HG03575 (cell line): ENCODE measurements around the gene RNF31.

ENCODE experiments used
- ATAC-seq: cut with Tn5 transposase; IDR thresholded peaks from one replicate; pipeline ENCODE4 v1.9.1; 2021; ENCODE audit not compliant: unreplicated experiment, insufficient number of reproducible peaks, low FRiP score; ENCODE audit errors: extremely low read depth

The RNF31 gene

DNA sequence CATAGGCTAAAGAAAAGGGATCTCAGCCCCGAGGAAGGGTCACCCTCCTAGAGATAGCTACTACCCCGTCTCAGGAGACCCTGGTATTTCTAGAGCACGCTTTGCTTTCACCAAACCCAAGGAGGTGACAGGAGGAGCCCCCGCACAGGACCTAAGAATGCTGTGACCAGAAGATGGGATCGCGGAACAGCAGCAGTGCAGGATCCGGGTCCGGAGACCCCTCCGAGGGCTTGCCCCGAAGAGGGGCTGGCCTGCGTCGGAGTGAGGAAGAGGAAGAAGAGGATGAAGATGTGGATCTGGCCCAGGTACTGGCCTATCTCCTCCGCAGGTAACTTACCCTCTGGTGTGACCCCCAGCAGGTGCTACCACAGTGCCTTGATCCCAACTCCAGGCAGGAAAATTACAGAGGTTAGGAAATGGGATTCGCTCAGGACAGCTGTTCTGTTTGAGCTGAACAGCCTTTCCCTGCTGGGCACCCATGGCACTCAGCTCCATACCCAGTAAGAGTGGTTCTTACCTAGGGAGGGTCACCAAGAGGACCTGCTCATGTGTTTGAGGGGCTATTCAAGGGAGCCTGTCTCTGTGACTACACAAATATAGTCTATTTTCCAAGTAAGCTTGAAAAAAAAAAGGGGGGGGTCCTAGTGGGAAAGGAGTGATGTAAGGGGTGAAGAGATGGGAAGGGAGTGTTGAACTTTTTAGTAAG, 31.7 kb upstream of the RNF31 start:
- ATAC-seq = no peak

DNA sequence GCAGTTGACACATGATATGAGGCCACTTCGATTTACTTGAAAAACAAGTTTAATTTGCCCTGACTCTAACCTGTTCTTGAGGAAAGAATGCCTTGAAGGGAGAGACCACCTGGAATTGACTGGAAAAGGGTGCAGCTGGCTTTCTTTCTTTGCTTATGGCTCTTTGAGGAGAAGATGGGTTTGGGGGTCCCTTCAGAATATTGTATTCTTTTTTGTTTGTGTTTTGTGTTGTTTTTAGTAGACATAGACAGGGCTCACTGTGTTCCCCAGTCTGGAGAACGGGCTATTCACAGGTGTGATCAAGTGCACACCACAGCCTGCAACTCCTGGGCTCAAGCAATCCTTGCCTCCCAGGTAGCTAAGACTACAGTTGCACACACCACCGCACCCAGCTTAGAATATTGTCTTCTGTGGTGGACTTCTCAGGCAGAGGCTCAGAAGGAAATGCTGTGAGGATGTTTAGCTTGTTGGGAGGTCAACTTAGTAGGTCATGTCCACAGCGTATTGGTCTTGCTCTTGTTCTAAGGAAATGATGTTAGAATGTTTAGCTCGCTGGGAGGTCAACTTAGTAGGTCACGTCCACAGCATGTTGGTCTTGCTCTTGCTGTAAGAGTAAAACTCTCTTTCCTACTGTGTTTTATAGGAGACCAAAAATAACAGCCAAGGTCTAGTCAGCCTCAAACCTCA, 31.0 kb upstream of the RNF31 start:
- no peak for ATAC-seq

DNA sequence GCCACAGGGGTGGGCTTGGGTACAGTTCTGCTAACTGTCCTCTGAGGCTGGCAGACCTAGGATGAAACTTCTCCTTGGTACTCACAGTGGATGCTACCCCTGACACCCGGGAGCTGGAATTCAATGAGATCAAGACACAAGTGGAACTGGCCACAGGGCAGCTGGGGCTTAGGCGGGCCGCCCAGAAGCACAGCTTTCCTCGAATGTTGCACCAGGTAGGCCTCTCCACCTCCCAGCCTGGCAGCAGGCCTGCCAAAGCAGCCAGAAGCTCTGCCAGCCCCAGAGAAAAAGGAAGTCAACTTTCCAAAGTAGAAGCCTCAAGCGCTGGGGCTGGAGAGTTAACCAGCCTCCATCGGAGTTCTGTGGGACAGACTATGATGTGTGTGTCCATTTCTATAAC, 30.1 kb upstream of the RNF31 start:
- no peak for ATAC-seq

DNA sequence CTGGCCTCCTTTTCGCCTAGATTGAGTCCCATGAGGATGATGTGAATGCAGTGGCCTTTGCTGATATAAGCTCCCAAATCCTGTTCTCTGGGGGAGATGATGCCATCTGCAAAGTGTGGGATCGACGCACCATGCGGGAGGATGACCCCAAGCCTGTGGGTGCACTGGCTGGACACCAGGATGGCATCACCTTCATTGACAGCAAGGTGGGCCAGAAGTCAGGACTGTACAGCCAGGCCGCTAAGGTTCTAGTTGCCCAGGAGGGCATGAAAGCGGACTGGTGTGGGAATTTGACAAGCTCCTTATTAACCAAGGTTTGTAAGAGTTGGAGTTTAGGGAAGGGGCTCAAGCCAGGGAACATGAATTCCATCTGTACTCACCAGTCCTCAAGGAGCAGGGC, 27.6 kb upstream of the RNF31 start:
- ATAC-seq = no peak

DNA sequence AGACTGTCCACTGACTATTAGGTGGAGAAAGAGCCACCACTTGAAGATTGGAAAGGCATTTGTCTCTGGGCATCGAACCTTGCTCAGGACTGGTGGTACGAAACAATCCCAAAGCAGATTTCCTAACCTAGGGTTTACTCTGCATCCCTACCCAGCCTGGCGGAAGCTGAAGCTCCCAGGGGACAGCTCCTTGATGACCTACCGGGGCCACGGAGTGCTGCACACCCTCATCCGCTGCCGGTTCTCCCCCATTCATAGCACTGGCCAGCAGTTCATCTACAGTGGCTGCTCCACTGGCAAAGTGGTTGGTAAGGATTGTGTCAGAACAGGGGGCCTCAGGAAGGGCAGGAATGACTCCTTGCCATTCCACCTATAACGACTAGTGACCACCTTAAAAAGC, 26.1 kb upstream of the RNF31 start:
- no peak for ATAC-seq

DNA sequence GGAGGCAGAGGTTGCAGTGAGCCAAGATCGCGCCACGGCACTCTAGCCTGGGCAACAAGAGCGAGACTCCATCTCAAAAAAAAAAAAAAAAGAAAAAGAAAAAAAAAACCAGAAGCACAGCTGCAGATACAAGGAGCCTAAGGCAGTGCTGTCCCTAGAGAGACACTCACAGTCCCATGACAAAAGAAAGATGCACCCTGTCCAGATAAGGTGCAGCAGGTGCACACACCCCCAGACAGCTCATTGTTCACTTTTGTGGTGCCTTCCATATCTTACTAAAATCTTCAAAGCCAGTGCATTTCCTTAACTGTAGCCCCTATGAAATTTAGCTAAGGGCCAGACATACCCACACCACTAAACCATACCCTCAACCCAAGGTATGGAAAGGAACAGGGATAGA, 24.9 kb upstream of the RNF31 start:
- ATAC-seq = no peak

DNA sequence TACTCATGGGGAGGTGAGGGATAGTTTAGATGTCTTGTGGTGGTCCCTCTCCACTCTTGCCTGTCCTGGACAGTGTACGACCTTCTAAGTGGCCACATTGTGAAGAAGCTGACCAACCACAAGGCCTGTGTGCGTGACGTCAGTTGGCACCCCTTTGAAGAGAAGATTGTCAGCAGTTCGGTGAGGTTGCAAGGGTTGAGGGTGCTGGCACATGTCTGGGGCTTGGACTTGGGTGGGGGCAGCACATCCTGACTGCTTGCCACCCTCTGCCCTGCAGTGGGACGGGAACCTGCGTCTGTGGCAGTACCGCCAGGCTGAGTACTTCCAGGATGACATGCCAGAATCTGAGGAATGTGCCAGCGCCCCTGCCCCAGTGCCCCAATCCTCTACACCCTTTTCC, 24.4 kb upstream of the RNF31 start:
- ATAC-seq = no peak

DNA sequence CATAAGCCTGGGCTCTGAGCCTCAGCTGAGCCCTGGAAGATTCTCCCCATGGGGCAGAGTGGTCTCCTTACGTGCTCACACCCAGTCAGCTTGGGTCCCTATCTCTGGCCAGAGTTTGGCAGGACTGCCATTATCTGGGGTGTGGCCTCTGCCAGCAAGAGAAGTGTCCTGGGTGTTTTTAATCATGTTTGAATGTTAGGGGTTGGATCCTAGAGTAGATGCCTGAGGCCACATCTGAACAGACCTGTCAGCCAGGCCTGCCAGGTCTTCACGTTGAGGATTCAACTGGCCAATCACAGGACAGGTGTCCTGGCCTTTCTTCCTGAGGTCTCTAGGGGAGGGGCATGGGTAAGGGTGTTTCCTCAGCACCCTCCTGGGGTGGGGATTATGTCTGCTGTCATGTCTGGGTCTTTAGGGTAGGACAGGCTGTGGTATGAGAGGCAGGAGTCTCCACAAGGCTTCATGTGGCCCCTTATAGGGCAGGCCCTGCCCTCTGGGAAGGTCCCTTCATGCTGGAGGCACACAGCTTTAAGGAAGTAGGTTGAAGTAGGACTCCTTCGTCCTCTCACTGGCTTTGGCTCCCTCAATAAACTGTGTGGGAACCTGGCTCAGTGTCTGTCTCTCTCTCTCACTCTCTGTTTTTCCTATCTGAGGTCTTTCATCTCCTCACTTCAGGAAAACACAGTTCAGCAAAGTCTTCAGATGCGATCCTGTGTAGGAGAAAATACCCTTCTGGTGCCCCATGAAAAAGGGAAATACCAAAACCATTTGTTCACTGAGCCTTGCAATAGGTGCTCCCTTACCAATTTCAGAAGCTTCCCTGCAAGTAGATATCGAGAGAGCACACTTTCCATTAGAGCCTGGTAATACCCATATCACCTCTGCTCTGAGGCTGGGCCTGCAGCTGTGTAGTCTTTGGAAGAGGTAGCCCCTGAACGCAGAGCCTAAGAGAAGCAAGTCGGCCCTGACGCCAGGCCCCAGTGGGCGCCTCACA, 23.6 kb upstream of the RNF31 start:
- ATAC-seq = no peak

DNA sequence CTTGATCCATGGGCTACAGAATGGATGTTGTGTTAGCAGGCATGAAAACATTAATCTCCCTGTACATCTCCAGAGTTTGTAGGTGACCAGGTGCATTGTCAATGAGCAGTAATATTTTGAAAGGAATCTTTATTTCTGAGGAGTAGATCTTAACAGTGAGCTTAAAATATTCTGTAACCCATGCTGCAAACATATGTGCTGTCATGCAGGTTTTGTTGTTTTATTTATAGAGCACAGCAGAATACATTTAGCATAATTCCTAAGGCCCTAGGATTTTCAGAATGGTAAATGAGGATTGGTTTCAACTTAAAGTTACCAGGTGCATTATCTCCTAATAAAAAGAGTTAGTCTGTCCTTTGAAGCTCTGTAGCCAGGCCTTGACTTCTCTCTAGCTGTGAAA, 20.4 kb upstream of the RNF31 start:
- ATAC-seq = no peak

DNA sequence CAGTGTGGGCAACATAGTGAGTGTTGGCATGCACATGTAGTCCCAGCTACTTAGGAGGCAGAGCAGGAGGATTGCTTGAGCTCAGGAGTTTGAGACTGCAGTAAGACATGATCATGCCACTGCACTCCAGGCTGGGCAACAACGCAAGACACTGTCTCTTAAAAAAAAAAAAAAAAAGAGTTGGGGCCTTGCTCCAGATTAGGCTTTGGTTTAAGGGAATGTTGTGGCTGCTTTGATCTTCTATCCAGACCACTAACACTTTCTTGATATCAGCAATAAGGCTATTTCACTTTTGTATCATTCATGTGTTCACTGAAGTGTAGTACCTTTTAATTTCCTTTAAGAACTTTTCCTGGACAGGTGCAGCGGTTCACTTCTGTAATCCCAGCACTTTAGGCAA, 19.6 kb upstream of the RNF31 start:
- ATAC-seq = no peak

DNA sequence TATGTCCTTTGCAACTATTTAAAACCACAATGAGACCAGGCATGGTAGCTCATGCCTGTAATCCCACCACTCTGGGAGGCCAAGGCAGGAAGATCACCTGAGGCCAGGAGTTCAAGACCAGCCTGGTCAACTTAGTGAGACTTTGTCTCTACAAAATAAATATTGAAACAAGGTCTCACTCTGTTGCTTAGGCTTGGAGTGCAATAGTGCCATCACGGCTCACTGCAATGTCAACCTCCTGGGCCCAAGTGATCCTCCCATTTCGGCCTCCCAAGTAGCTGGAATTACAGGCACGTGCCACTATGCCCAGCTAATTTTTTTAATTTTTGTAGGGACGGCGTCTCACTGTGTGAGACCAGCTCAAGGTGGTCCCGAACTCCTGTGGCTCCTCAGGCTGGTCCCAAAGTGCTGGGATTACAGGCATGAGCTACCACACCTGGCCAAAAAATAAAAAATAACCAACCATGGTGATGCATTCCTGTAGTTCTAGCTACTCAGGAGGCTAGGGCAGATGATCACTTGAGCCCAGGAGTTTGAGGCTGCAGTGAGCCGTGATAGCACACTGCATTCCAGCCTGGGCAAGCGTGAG, 17.8 kb upstream of the RNF31 start:
- ATAC-seq = no peak

DNA sequence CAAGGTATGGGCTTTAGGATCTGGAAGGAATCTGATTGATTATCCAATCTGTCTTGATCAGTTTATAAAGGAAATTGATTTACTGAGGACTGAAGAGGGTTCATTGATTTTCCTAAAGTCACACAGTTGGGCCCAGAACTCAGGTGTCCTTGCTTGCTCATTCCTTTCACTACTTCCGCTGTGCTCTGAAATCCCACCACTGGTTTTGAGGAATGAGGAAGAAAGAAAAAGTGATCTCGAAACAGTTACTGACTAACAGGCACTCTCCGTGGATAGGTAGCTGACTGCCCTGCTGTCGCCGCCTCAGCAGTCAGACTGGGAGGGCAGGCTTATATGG, 16.9 kb upstream of the RNF31 start, which contains the start of gene FITM1:
Gene FITM1, plus strand, starts transcription at position 280 of the 337 bp plus-strand sequence. CDS start 905 bp downstream, outside the sequence.
- no peak for ATAC-seq

DNA sequence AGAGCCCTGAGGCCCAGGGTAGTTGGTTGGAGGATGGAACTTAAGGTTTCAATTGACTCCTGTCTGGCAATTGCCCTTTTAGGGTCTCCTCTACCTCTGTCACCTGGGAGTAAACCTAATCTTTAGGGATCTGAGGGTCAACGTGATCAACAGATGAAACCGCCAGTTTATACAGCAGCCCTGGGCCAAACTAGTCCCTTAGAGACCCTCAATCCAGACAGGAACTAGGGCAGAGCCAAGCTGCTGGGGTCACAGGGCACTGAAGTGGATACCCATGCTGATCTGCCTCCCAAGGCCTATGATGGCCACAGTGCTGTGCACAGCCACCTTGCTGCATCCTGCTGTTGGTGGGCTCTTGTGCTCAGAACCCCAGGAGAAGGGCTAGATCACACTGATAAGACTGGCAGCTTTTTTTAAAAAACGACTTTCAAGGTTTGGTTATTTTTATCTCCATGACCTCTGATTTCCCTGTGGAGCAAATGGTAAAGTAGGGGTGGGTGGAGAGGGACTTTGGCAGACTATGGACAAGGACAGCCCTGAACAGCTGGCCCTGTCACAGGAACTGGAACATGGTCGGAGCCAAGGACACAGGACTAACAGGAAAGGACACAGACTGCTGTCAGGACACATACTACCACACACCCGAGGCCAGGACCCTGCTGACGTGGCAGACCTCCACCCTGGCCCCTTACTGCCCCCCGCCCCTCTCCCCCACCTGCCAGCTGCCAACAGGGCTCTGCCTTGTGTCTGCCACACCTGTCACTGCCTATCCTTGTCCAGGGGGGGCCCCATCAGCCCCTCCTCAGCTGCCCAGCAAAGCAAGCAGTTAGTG, 16.4 kb upstream of the RNF31 start:
- ATAC-seq = no peak

DNA sequence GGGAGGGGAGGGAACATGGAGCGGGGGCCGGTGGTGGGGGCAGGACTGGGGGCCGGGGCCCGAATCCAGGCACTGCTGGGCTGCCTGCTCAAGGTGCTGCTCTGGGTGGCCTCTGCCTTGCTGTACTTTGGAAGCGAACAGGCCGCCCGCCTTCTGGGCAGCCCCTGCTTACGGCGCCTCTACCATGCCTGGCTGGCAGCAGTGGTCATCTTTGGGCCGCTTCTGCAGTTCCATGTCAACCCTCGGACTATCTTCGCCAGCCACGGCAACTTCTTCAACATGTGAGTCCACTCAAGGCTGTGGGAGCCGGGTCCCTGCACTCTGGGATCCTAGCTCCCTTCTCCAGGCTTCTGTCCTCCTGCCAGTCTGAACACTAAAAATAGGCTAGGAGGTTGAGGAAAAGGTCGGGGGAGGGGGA, 15.7 kb upstream of the RNF31 start:
- no peak for ATAC-seq

DNA sequence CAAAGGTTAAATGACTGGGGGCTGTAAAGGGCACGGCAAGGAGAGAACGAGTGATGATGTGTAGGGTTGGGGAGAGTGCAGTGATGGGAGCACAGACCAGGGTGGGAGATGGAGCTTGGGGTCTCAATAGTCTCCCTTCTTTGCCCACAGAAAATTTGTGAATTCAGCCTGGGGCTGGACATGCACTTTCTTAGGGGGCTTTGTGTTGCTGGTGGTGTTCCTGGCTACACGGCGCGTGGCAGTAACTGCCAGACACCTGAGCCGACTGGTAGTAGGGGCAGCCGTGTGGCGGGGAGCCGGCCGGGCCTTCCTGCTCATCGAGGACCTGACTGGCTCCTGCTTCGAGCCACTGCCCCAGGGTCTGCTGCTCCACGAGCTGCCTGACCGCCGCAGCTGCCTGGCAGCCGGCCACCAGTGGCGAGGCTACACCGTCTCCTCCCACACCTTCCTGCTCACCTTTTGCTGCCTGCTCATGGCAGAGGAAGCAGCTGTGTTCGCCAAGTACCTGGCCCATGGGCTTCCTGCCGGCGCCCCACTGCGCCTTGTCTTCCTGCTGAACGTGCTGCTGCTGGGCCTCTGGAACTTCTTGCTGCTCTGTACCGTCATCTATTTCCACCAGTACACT, 15.1 kb upstream of the RNF31 start:
- no peak for ATAC-seq

DNA sequence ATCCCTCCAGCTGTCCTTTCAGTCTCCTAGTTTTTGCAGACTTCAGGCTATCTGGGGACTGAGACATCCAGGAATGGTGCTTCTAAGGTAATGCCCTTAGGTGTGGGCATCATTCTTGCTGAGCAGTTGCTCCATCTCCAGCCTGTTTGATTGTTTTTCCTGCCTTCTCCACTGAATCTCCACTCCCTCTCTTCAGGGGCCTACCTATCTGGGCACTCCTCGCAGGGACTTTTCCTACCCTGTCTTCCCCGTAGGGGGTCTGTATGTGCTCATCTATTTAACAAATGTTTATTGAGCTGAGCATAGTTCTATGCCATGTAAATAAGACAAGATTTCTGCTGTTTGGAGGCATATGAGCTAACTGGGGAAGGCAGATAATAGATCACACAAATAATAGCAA, 14.3 kb upstream of the RNF31 start:
- ATAC-seq = no peak

DNA sequence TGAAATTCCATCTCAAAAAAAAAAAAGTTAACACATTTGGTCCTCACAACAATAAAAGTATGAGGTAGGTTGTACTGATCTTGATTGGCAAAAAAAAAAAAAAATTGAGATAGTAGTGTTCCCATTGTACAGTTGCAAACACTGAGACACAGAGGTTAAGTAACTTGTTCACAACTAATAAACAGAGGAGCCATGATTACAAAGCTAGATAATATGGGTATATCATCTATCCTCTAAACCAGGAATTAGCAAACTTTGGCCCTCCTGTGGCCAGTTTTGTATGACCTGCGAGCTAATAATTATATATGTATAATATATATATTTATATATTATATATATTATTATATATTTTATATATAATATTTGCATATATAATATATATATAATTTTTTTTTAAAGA, 13.6 kb upstream of the RNF31 start:
- no peak for ATAC-seq

DNA sequence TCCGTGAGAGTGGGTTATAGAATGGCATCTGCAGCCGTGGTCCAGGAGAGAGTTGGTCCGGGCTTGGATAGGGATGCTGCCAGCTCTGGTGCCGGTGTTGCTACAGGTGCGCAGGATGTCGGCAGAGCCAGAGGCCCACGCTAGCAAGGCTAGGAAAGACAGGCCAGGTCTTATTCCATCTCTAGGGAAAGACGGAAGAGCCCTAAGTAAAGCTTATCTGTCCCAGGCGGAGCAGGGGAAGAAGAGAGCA, 11.8 kb upstream of the RNF31 start:
- ATAC-seq = no peak
